ENCODE results near the gene BRICD5. TPM values are rescaled to one million over a fixed set of nuclear protein-coding genes. Genes with fewer than 3 reads are reported as not detected.

Gene BRICD5
- total RNA-seq, 1 experiment from 2014 or later: 17.1 TPM

DNA sequence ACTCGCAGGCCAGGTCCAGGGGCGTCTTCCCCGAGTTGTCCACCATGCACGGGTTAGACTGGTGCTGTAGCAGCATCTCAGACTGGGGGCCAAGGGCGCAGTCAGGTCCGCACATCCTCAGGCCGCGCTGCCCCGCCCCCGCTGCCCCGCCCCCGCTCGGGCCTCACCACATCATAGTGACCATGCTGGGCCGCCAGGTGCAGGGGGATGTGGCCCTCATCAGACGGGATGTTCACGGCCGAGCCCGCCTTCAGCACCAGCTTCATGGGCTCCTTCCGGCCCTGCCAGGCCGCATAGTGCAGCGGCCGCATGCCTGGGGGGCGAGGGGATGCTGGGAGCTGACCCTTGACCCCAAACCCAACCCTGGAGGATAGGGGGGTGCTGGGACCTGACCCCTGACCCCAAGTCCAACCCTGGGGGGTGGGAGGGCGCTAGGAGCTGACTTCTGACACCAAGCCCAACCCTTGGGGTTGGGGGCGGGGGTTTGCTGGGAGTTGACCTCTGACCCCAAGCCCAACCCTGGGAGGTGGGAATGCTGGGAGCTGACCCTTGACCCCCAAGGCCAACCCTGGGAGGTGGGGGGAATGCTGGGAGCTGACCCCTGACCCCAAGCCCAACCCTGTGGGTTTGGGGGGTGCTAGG is 21.3 kb downstream of the BRICD5 start:
- Histone ChIP-seq H3K27ac (no peak overlapping the region), H3K79me2 (ENCODE audit: low read depth) (no peaks in the 10 kb centered on the region), H3K4me3 (no peak overlapping the region), H3K9me3 (ENCODE audit: insufficient read depth, low read depth) (no peaks in the 10 kb centered on the region), H3K27me3 (ENCODE audit: insufficient read depth, low read depth) (no peaks in the 10 kb centered on the region), H3F3A (ENCODE audit: insufficient read depth, low read depth) (no peaks in the 10 kb centered on the region), H2AFZ (no peak overlapping the region), H3K36me3 (ENCODE audit: low read depth) (no peaks in the 10 kb centered on the region), H3K4me2 (no peak overlapping the region), H3K4me1 (replicated peaks; ENCODE audit: insufficient read depth) (no peaks in the 10 kb centered on the region), H3K9me2 (ENCODE audit: insufficient read depth) (no peaks in the 10 kb centered on the region), H4K20me1 (ENCODE audit: insufficient read depth) (no peaks in the 10 kb centered on the region)
- POLR2A ChIA-PET (ENCODE audit: unreplicated experiment): no interaction called here
- no peak for DNase-seq
- intact Hi-C loops (cut with micrococcal nuclease; ENCODE audit: unreplicated experiment): no loop called here
- CTCF ChIA-PET: no interaction called here
- BruUV-seq (replicated peaks): no TSS peak
- TF ChIP-seq EZH2 (IDR thresholded peaks at IDR 0.05; ENCODE audit: low read depth): no peak
- TF ChIP-seq, protein P1, sequence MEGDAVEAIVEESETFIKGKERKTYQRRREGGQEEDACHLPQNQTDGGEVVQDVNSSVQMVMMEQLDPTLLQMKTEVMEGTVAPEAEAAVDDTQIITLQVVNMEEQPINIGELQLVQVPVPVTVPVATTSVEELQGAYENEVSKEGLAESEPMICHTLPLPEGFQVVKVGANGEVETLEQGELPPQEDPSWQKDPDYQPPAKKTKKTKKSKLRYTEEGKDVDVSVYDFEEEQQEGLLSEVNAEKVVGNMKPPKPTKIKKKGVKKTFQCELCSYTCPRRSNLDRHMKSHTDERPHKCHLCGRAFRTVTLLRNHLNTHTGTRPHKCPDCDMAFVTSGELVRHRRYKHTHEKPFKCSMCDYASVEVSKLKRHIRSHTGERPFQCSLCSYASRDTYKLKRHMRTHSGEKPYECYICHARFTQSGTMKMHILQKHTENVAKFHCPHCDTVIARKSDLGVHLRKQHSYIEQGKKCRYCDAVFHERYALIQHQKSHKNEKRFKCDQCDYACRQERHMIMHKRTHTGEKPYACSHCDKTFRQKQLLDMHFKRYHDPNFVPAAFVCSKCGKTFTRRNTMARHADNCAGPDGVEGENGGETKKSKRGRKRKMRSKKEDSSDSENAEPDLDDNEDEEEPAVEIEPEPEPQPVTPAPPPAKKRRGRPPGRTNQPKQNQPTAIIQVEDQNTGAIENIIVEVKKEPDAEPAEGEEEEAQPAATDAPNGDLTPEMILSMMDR (conservative IDR thresholded peaks at IDR 0.05): no peak

DNA sequence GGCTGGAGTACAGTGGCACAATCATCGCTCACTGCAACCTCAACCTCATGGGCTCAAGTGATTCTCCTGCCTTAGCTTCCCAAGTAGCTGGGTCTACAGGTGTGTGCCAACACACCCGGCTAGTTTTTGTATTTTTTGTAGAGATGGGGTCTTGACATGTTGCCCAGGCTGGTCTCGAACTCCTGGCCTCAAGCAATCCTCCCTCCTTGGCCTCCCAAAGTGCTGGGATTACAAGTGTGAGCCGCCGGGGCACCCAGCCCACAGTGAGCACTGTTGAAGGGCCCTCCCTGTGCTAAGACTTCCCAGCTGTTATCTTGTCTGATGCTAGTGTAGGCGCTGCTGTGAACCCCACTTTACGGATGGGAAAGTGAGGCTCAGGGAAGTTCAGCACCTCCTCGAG is 22.3 kb downstream of the BRICD5 start:
- no peak for DNase-seq
- H3K4me1 ChIP-seq (replicated peaks; ENCODE audit: insufficient read depth): no peaks in the 10 kb centered on the region
- no peaks in the 10 kb centered on the region for H3K9me2 ChIP-seq (ENCODE audit: insufficient read depth)
- no peaks in the 10 kb centered on the region for H4K20me1 ChIP-seq (ENCODE audit: insufficient read depth)
- H3K79me2 ChIP-seq (ENCODE audit: low read depth): no peaks in the 10 kb centered on the region
- H3K27ac ChIP-seq: no peak overlapping the region
- H3K36me3 ChIP-seq (ENCODE audit: low read depth): no peaks in the 10 kb centered on the region
- ChIA-PET CTCF (interaction anchor here (0.7 kb wide), 1 partner anchor 40 kb away, joined by 17 read pairs; no protein-coding TSS in a partner anchor), POLR2A (ENCODE audit: unreplicated experiment) (no interaction called here)
- H3K9me3 ChIP-seq (ENCODE audit: insufficient read depth, low read depth): no peaks in the 10 kb centered on the region
- no TSS peak for BruUV-seq (replicated peaks)
- H3K4me2 ChIP-seq: no peak overlapping the region
- H3K4me3 ChIP-seq: no peak overlapping the region
- intact Hi-C loops (cut with micrococcal nuclease; ENCODE audit: unreplicated experiment): no loop called here
- no peaks in the 10 kb centered on the region for H3K27me3 ChIP-seq (ENCODE audit: insufficient read depth, low read depth)
- no peak overlapping the region for H2AFZ ChIP-seq
- TF ChIP-seq, protein P1 (conservative IDR thresholded peaks at IDR 0.05): no peak
- no peak for TF ChIP-seq EZH2 (IDR thresholded peaks at IDR 0.05; ENCODE audit: low read depth)
- H3F3A ChIP-seq (ENCODE audit: insufficient read depth, low read depth): no peaks in the 10 kb centered on the region

- Histone ChIP-seq H3K27ac (no peak overlapping the region), H3K9me3 (ENCODE audit: insufficient read depth, low read depth) (no peaks in the 10 kb centered on the region), H2AFZ (no peak overlapping the region), H3K79me2 (ENCODE audit: low read depth) (no peaks in the 10 kb centered on the region), H3K4me3 (no peak overlapping the region), H3K4me2 (no peak overlapping the region), H4K20me1 (ENCODE audit: insufficient read depth) (no peaks in the 10 kb centered on the region), H3K9me2 (ENCODE audit: insufficient read depth) (no peaks in the 10 kb centered on the region), H3K4me1 (replicated peaks; ENCODE audit: insufficient read depth) (no peaks in the 10 kb centered on the region), H3K36me3 (ENCODE audit: low read depth) (no peaks in the 10 kb centered on the region), H3K27me3 (ENCODE audit: insufficient read depth, low read depth) (no peaks in the 10 kb centered on the region), H3F3A (ENCODE audit: insufficient read depth, low read depth) (no peaks in the 10 kb centered on the region)
- intact Hi-C loops (cut with micrococcal nuclease; ENCODE audit: unreplicated experiment): no loop called here
- TF ChIP-seq EZH2 (IDR thresholded peaks at IDR 0.05; ENCODE audit: low read depth): no peak
- TF ChIP-seq, protein P1 (conservative IDR thresholded peaks at IDR 0.05): no peak
- no TSS peak for BruUV-seq (replicated peaks)
- no peak for DNase-seq
- POLR2A ChIA-PET (ENCODE audit: unreplicated experiment): no interaction called here
- CTCF ChIA-PET: no interaction called here
Measured at GRCh38 chr16:2187212-2187611, 23.5 kb downstream of the BRICD5 start.

Data from PC-9 (cell line).